Left ventricle myocardium inferior (tissue), 1 donor: ENCODE results near the gene ELMO1. TPM values are rescaled to one million over a fixed set of nuclear protein-coding genes. Genes with fewer than 3 reads are reported as not detected.

ENCODE experiments used
- DNase-seq: peaks from one replicate; pipeline ENCODE4 v3.0.0-alpha.2; 2020
- H3K27ac ChIP-seq: fragments of 200-600 bp; replicated peaks from 2 replicates; pipeline ENCODE4 v1.8.0; 2021
- H3K27me3 ChIP-seq: fragments of 200-600 bp; 2 replicates; pipeline ENCODE4 v1.8.0; 2021; ENCODE audit warnings: low read depth
- H3K36me3 ChIP-seq: fragments of 200-600 bp; 2 replicates; pipeline ENCODE4 v1.8.0; 2021
- H3K4me1 ChIP-seq: fragments of 200-600 bp; 2 replicates; pipeline ENCODE4 v1.8.0; 2021
- H3K4me3 ChIP-seq: fragments of 200-600 bp; 2 replicates; pipeline ENCODE4 v1.8.0; 2021; ENCODE audit warnings: mild to moderate bottlenecking, moderate library complexity
- H3K9me3 ChIP-seq: fragments of 200-600 bp; replicated peaks from 2 replicates; pipeline ENCODE4 v1.8.0; 2021
- intact Hi-C: fragments of 100-400 bp; cut with micrococcal nuclease; formaldehyde crosslinking; loops from one replicate; pipeline ENCODE4 v1.11.0; 2022
- total RNA-seq: library from RNA; stranded (reverse); fragmentation: NEBNext Ultra II Directional; extraction: Animal tissue kit (Norgen Biotek cat#: 25700); gene quantifications from one replicate; pipeline ENCODE4 v1.2.1, GENCODE V29; 2021
- TF ChIP-seq, protein P1 (sequence below): fragments of 200-600 bp; IDR thresholded peaks from 2 replicates; pipeline ENCODE4 v1.8.0; 2021; ENCODE audit warnings: antibody characterized with exemption, mild to moderate bottlenecking, borderline replicate concordance
- donor health status: DM: no; HTN: yes; CAD: no; lungs with severe emphysema.

Gene ELMO1
- total RNA-seq, 1 donor from 2014 or later, result 10.0 TPM

DNA sequence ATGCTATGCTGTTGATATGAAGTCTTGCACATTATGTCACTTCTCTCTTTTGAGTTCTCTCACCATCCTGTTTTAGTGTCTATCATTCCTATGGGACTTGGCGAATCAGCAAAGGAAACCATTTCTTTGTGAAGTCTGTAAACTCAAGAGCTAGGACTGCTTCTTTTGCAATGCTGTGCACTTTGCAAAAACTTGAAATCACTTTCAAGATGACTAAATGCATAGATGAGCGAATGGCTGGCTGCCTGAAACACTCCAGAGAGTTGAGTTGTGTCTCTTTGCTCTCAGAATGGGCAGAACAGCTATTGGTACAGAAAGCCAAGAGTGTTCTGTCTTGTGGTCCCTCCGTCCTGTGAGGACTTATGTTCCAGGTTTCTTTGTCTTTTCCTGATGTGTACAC, 18.3 kb upstream of the ELMO1 start:
- TF ChIP-seq, protein P1, sequence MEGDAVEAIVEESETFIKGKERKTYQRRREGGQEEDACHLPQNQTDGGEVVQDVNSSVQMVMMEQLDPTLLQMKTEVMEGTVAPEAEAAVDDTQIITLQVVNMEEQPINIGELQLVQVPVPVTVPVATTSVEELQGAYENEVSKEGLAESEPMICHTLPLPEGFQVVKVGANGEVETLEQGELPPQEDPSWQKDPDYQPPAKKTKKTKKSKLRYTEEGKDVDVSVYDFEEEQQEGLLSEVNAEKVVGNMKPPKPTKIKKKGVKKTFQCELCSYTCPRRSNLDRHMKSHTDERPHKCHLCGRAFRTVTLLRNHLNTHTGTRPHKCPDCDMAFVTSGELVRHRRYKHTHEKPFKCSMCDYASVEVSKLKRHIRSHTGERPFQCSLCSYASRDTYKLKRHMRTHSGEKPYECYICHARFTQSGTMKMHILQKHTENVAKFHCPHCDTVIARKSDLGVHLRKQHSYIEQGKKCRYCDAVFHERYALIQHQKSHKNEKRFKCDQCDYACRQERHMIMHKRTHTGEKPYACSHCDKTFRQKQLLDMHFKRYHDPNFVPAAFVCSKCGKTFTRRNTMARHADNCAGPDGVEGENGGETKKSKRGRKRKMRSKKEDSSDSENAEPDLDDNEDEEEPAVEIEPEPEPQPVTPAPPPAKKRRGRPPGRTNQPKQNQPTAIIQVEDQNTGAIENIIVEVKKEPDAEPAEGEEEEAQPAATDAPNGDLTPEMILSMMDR, result no peak
- Histone ChIP-seq H3K27ac (no peak overlapping the region), H3K4me3 (no peak overlapping the region), H3K27me3 (peaks cover 5% of the 10 kb centered on the region), H3K9me3 (no peaks in the 10 kb centered on the region), H3K4me1 (no peaks in the 10 kb centered on the region), H3K36me3 (no peaks in the 10 kb centered on the region)
- no peak for DNase-seq
- intact Hi-C loops, result no loop called here

DNA sequence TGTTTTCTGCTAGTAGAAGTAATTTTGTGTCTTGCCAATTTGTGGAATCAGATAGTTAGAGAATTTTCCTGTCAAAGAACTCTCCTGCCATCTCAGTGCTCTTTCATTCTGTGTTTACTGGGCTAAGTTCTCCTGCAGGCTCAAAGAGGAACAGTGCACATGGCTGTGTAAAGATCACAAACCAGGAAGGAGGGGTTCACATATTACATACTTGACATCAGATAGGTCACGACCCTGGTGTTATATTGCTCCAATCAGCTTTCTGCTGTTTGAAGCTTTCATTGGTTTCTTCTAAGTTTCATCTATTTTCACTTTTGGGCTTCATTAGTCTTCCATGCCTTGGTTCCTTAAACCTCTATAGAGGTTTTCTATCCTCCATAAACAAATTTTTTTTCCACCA, 13.5 kb upstream of the ELMO1 start:
- Histone ChIP-seq H3K4me3 (no peak overlapping the region), H3K27ac (no peak overlapping the region), H3K9me3 (no peaks in the 10 kb centered on the region), H3K36me3 (no peaks in the 10 kb centered on the region), H3K4me1 (no peaks in the 10 kb centered on the region), H3K27me3 (peaks cover 5% of the 10 kb centered on the region)
- intact Hi-C loops, result no loop called here
- TF ChIP-seq, protein P1, result no peak
- no peak for DNase-seq

DNA sequence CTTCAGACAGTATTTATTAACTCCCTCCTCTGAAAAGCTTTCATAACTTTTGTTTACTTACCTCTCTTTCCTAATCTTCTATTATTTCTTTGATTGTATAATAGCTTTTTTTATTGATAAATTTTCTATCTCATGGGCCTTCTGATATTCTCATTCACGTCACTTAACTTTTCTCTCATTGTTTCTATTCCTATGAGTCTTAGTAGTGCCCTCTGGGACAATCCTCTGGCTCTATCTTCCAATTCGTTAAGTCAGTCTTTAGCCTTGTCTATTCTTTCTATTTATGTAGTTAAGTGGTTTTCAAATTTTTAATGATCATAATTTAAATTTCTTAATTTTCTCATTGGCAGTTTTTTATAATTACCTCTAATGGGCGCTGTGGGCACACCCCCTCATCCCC, 6.4 kb upstream of the ELMO1 start:
- Histone ChIP-seq H3K27me3 (peaks cover 26% of the 10 kb centered on the region), H3K4me3 (no peak overlapping the region), H3K27ac (no peak overlapping the region), H3K4me1 (no peaks in the 10 kb centered on the region), H3K9me3 (peaks cover 8% of the 10 kb centered on the region), H3K36me3 (no peaks in the 10 kb centered on the region)
- intact Hi-C loops, result no loop called here
- TF ChIP-seq, protein P1, result no peak
- DNase-seq, result no peak

DNA sequence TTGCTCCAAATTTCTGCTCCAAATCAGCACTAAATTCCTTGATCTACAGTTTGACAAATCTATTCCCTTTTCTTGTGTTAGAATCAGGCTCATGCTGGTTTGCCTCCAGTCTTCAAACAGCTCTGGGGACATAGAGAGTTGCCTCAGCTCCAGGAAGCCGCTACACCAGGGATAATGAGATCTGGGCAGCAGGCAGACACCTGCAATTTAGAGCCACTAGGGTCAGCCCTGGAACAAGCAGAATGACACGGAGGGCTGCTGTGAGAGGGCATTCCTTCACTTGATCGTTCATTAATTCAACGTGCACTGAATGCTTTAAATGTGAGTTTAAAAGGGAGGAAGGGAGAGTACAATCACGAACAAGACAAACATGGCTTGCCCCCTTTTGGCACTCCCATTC, 3.7 kb upstream of the ELMO1 start:
- DNase-seq, result no peak
- Histone ChIP-seq H3K27me3 (peaks cover 50% of the 10 kb centered on the region), H3K4me3 (no peak overlapping the region), H3K36me3 (no peaks in the 10 kb centered on the region), H3K27ac (no peak overlapping the region), H3K4me1 (peaks cover 22% of the 10 kb centered on the region), H3K9me3 (peaks cover 8% of the 10 kb centered on the region)
- TF ChIP-seq, protein P1, result no peak
- intact Hi-C loops, result no loop called here

DNA sequence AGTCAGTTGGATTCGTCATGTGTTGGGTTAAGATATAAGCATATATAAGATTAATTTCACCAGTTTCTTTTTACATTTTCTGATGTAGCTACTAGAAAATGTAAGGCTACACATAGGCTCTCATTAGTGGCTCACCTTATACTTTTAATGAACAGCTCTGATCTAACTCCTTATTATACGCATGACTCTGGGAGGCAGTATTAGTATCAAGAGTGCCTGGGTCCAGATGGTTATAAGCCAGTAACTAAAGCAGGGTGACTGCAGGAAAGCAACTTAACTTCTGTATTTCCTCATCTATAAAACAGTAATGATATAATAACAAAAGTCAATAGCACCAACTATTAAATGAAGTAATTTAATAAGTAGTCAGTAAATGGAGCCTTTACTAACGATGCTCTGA, 1.4 kb upstream of the ELMO1 start:
- no peak overlapping the region for H3K4me3 ChIP-seq
- DNase-seq, result no peak
- peaks cover 1% of the 10 kb centered on the region for H3K9me3 ChIP-seq
- H3K36me3 ChIP-seq, result no peaks in the 10 kb centered on the region
- H3K27ac ChIP-seq, result no peak overlapping the region
- peaks cover 58% of the 10 kb centered on the region for H3K27me3 ChIP-seq
- TF ChIP-seq, protein P1, result no peak
- intact Hi-C loops, result no loop called here
- peaks cover 33% of the 10 kb centered on the region for H3K4me1 ChIP-seq

DNA sequence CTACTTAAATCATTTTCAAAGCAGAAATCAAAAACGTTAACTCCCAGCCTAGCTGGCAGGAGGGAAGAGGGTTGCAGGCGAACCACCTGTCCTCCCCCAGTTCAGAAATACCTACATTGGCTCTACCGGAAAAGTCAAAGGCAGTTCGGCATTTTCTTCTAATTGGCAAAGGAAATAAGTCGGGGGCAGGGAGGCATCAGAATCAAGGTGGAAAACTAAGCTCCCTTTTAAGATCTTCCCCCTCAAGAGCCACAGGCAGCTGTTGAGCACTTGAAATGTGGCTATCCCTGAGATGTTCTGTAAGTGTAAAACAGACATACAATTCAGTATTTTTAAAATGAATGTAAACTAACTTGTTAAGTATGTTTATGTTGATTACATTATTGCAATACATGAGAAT, 957 bp upstream of the ELMO1 start:
- TF ChIP-seq, protein P1, result no peak
- H3K27me3 ChIP-seq, result peaks cover 58% of the 10 kb centered on the region
- H3K4me3 ChIP-seq, result peak overlapping the region; percentile 88
- no peaks in the 10 kb centered on the region for H3K9me3 ChIP-seq
- no peak for DNase-seq
- H3K4me1 ChIP-seq, result peaks cover 33% of the 10 kb centered on the region
- peak overlapping the region; percentile 97 for H3K27ac ChIP-seq
- intact Hi-C loops, result loop anchor here (10.0 kb wide), 1 partner anchor 65 kb away; no protein-coding TSS in a partner anchor
- no peaks in the 10 kb centered on the region for H3K36me3 ChIP-seq
